BJ (cell line): Measurements from ENCODE around the gene TMCC3. TPM values are rescaled to one million over a fixed set of nuclear protein-coding genes. Genes with fewer than 3 reads are reported as not detected.

ENCODE experiments used
- CTCF ChIA-PET: fragments of 350-600 bp; formaldehyde crosslinking; extraction: SDS; loops from one replicate; lab custom pipeline; 2021; ENCODE audit warnings: antibody characterized with exemption, inconsistent platforms; lab: Yijun Ruan, JAX
- POLR2A ChIA-PET: fragments of 300-600 bp; sonication (Branson Sonifier 250); formaldehyde crosslinking; extraction: SDS; loops from one replicate; lab custom pipeline; 2021; ENCODE audit warnings: antibody characterized with exemption; lab: Charles Lee
- DNase-seq: peaks from one replicate; pipeline ENCODE4 v3.0.0-alpha.2; 2011; ENCODE audit warnings: low read depth
- H3K27me3 ChIP-seq: 2 replicates; pipeline ENCODE4 v1.6.0; 2011; ENCODE audit warnings: low read length; ENCODE audit not compliant: control insufficient read depth, insufficient read depth
- H3K36me3 ChIP-seq: 2 replicates; pipeline ENCODE4 v1.5.1; 2011; ENCODE audit warnings: low read length; ENCODE audit not compliant: control insufficient read depth, insufficient read depth
- H3K4me3 ChIP-seq: 2 replicates; pipeline ENCODE4 v1.5.1; 2011; ENCODE audit warnings: low read depth, mild to moderate bottlenecking, control low read depth, low read length
- CTCF ChIP-seq: IDR thresholded peaks from 2 replicates; pipeline ENCODE4 v1.5.1; 2011; ENCODE audit warnings: low read depth, mild to moderate bottlenecking, control low read depth, inconsistent platforms, low read length, moderate library complexity; ENCODE audit not compliant: insufficient read depth
- polyA plus RNA-seq: library from polyadenylated mRNA; depleted of rRNA; stranded (reverse); fragments of >200 nt; gene quantifications from 2 replicates; pipeline ENCODE4 v1.2.3, GENCODE V29; 2011

Gene TMCC3
- polyA plus RNA-seq, 1 experiment = not detected

- TF ChIP-seq CTCF = no peak
- ChIA-PET POLR2A (no interaction called here), CTCF (no interaction called here)
- Histone ChIP-seq H3K27me3 (peaks cover 4% of the 10 kb centered on the region; the same call in 1 of the 2 replicates), H3K4me3 (no peak overlapping the region), H3K36me3 (no peaks in the 10 kb centered on the region)
- no peak for DNase-seq
These were observed 21.6 kb upstream of the TMCC3 start for GRCh38 chr12:94671917-94672316.

GRCh38 chr12:94670898-94671297 is 20.5 kb upstream of the TMCC3 start:
- H3K4me3 ChIP-seq = no peak overlapping the region
- DNase-seq = no peak
- POLR2A ChIA-PET = no interaction called here
- no peak for TF ChIP-seq CTCF
- H3K36me3 ChIP-seq = no peaks in the 10 kb centered on the region
- CTCF ChIA-PET = no interaction called here
- H3K27me3 ChIP-seq = peaks cover 4% of the 10 kb centered on the region; the same call in 1 of the 2 replicates

GRCh38 chr12:94670075-94670474 is 19.7 kb upstream of the TMCC3 start:
- Histone ChIP-seq H3K4me3 (no peak overlapping the region), H3K27me3 (peaks cover 4% of the 10 kb centered on the region; the same call in 1 of the 2 replicates), H3K36me3 (no peaks in the 10 kb centered on the region)
- ChIA-PET CTCF (interaction anchor here (1.4 kb wide), 1 partner anchor 9 kb away, joined by 5 read pairs; no protein-coding TSS in a partner anchor), POLR2A (no interaction called here)
- no peak for TF ChIP-seq CTCF
- no peak for DNase-seq

- no peaks in the 10 kb centered on the region; the same call in none of the 2 replicates for H3K27me3 ChIP-seq
- H3K4me3 ChIP-seq = no peak overlapping the region
- H3K36me3 ChIP-seq = no peaks in the 10 kb centered on the region
- no peak for TF ChIP-seq CTCF
- CTCF ChIA-PET = no interaction called here
- POLR2A ChIA-PET = no interaction called here
- DNase-seq = no peak
These were observed 16.7 kb upstream of the TMCC3 start for GRCh38 chr12:94667031-94667540.

- H3K4me3 ChIP-seq = no peak overlapping the region
- H3K36me3 ChIP-seq = no peaks in the 10 kb centered on the region
- no peak for DNase-seq
- ChIA-PET CTCF (no interaction called here), POLR2A (no interaction called here)
- peaks cover under 1% of the 10 kb centered on the region for H3K27me3 ChIP-seq
- no peak for TF ChIP-seq CTCF
These were observed 15.8 kb upstream of the TMCC3 start for GRCh38 chr12:94666158-94666557.
